NCI-H2196 (cell line): Measurements from ENCODE around the gene ZSWIM9.
"Not testable (repeated sequence)": the region's sequence is repeated elsewhere in the genome, so short reads cannot be mapped to it uniquely, and the experiment has no call there.

Experiments used
- DNase-seq: peaks from one replicate; lab custom pipeline; 2025; ENCODE audit not compliant: unreplicated experiment; lab: John Stamatoyannopoulos, UW

Gene ZSWIM9

DNA sequence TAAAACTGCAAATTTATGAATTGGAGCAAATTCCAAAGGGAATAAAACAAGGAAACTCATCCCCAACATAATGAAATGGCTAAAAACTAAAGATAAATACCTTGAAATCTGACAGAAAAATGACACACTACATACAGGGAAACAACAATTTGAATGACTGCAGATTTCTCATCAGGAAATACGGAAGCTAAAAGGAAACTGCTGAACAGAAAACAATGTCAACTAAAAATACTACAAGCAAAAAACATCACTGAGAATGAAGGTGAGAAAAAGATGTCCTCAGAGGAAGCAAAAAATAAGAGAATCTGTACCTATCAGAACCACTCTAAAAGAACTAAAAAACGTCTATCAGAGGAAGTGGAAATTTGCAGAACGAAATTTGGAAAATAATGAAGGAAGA lies 39.5 kb downstream of the ZSWIM9 start:
- DNase-seq = no peak

DNA sequence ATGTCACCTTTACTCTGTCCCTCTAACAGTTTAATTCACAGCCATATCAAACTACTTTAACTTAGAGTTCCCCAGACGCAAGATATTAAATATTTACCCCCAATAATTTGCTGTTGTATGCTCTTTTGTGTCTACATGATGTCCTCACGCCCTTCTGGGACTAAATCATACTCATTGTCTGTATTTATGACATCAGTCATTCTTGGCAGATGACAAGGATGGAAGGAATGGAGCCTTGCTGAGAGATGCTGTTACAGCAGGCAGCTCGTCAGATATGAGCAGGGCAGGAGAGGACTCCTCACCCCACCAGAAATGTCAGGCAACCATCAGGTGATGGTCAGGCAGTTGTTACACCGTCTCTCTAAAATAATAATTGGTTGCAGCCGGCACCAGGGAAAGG lies 43.5 kb downstream of the ZSWIM9 start:
- DNase-seq = no peak

DNA sequence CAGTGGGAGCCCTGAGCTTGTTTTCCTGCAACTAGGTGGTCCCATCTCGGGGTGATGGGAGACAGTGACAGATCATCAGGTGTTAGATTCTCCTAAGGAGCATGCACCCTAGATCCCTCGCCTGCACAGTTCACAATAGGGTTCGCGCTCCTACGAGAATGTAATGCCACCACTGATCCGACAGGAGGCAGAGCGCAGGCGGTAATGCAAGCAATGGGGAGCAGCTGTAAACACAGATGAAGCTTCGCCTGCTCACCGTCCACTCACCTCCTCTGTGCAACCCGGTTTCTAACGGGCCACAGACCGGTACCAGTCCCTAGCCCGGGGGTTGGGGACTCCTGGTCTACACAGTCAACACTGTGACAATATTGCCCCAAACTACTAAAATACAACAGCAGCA lies 46.5 kb downstream of the ZSWIM9 start:
- no peak for DNase-seq

DNA sequence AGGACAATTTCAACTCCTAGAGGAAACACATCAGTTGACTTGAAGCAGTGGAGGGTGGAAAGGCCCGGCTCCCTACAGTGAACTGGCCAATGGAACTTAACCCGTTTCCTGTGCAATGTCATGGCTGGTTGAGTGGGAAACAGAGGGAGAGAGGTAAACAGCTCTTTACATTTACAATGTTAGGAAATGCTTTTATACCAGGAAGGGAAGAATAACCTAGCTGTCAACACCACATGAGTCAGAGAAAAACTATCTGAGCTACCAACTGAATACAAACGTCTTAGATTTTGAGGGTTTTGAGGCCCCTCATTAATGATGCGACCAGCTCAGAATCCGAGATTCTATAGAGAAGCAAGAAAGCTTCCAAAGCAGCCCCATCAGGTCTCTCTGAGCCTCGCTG lies 48.5 kb downstream of the ZSWIM9 start:
- no peak for DNase-seq

DNA sequence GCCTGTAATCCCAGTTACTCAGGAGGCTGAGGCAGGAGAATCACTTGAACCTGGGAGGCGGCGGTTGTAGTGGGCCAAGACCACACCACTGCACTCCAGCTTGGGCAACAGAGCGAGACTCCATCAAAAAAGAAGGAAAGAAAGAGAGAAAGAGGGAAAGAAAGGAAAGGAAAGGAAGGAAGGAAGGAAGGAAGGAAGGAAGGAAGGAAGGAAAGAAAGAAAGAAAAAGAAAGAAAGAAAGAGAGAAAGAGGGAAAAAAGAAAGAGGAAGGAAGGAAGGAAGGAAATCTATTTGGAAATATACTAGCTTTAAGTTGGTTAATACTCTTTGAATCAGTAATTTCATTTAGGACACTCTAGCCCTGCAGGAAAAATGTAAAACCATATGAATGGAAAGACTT lies 50.3 kb downstream of the ZSWIM9 start:
- not testable (repeated sequence) for DNase-seq

DNA sequence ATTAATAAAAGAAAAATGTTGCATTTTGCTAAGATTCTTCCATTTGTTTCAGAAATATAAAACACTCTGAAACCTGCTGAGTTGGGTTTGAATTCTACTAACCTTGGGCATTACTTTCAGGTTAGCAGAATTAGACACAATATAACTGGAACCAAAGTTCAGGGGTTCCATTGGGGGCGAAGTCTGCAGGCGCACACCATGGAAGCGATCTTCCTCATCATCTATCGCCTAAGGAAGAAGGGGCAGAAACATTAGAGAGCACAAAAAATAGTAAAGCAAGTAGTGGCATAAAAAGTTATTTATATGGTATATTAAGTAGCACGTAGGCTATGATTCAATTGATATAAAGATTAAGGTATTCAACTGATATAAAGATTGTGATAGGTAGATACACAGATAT lies 51.1 kb downstream of the ZSWIM9 start:
- no peak for DNase-seq

DNA sequence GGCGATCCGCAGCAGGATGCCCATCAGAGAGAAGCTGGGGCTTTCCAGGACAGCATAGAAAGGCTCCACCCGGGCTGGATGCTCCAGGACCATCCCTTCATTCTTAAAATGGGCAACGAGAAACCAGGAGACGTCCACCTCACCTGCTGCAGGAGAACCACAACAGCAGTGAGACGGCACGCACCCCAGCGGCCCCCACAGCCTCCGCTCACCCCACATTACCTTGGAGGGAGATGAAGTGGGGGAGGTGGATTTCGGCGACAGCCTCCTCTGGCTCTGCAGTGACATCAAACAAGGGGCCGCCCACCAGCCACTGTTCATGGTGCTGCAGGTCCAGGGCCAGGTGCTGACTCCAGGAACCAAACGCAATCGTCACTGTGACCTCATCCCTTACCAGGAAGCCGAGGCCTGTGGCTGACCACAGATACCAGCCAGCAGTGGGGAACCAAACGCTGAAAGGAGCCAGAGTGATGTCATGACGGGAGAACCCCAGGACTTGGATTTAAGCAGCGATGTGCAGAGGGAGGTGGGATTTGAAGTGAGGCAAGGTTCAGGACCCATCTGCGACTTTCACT lies 60.2 kb downstream of the ZSWIM9 start:
- DNase-seq = no peak

DNA sequence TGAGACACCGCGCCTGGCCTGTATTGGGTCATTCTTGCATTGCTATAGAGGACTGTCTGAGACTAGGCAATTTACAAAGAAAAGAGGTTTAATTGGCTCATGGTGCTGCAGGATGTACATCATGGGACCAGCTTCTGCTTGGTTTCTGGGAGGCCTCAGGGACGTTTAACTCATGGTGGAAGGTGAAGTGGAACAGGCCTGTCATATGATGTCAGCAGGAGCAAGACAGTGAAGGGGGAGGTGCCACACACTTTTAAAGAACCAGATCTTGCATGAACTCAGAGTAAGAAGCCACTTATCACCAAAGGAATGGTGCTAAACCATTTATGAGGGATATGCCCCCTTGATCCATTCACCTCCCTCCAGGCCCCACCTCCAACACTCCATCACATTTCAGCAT lies 66.6 kb downstream of the ZSWIM9 start:
- no peak for DNase-seq

DNA sequence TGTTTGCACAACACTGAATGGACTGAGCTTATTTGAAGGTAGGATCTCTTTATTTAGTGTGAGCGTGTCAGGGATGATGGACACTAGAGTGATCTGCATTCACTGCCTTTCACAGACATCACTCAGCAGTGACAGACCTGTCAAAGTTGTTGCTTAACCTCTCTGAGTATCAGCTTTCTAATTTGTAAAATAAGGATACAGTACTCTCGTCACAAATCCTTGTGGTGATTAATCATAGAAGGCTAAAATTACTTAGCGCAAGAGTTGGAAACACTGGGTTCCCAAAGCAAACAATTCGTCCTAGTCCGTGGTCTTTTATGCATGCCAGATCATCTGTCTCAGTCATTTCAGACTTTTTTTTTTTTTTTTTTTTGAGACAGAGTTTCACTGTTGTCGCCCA lies 68.6 kb downstream of the ZSWIM9 start:
- no peak for DNase-seq

DNA sequence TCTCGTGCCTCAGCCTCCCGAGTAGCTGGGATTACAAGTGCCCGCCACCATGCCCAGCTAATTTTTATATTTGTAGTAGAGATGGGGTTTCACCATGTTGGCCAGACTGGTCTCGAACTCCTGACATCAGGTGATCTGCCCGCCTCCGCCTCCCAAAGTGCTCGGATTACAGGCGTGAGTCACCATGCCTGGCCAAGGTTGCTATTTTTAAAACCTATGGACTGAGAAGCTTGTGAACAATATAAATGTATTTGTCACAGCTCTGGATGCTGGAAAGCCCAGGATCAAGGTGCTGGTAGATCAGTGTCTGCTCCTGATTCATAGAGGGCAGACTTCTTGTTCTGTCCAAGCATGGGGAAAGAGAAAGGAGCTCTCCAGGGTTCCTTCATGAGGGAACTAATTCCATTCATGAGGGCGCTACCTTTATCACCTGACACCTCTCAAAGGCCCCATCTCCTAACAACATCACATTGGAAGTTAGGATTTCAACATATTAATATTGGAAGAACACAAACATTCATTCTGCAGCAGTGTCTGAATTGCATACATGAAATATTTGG lies 69.2 kb downstream of the ZSWIM9 start:
- no peak for DNase-seq

DNA sequence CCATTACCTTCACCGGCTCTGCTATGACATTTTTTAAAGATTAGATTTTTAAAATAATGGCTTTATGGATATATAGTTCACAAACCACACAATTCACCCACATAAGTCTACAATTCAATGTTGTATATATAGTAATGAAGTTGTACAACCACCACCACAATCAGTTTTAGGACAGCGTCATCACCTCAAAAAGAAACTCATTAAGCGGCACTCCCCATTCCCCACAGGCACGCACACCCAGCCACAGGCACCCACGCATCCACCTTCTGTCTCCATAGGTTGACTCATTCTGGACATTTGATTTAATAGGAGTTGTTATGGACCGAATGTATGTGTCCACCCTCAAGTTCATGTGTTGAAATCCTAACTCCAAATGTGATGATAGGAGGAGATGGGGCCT lies 71.3 kb downstream of the ZSWIM9 start:
- not testable (repeated sequence) for DNase-seq

DNA sequence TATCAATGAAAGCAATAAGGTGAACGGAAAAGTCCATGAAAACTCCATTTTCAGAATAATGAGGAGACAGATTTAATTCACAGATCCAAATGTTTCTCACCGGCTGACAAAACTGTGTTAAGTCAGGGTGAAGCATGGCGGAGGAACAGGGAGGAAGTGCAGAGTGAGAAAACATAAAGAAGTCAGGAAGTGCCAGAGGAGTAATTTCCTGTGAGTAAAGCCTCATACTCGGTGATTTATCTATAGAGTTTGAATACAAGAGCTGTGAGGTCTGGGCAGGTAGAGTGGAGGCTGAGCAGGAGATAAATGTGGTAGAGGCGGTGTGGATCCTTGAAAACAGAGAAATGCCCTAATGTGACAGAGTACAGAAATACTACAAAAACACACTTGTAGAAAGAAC lies 73.8 kb downstream of the ZSWIM9 start:
- no peak for DNase-seq

DNA sequence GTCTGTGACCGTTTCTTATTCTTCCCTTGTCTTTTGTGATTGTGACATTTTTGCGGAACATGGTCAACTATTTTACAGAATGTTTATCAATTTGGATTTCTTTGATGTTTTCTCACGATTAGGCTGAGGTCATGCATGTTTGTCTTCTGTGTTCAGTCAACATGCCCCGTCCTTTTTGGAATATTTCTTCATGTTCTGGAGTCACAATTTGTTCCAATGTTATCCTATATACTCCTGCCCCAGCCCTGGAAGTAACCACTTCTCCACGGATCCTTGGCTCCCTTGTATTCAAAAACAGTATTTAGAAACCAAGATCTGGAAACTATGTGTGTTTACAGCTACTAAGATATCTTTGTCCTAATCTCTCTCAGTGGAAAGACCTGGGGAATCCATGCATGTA lies 75.6 kb downstream of the ZSWIM9 start:
- no peak for DNase-seq

DNA sequence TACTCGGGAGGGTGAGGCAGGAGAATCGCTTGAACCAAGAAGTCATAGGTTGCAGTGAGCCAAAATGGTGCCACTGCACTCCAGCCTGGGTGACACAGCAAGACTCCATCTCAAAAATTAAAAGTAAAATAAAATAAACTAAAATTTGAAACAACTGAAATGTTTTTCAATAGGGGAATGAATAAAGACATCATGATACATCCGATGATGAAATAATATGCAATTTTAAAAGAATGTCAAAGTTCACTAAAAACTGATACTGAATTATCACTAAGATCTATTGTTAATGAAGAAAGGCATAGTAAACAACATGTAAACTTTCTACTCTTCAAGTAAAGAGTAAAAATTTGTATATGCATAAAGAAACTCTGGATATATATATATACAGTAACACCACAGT lies 76.7 kb downstream of the ZSWIM9 start:
- DNase-seq = no peak
